Measurements from ENCODE around the gene ANKS3.
"Not testable (repeated sequence)": the region's sequence is repeated elsewhere in the genome, so short reads cannot be mapped to it uniquely, and the experiment has no call there.

The ANKS3 gene

DNA sequence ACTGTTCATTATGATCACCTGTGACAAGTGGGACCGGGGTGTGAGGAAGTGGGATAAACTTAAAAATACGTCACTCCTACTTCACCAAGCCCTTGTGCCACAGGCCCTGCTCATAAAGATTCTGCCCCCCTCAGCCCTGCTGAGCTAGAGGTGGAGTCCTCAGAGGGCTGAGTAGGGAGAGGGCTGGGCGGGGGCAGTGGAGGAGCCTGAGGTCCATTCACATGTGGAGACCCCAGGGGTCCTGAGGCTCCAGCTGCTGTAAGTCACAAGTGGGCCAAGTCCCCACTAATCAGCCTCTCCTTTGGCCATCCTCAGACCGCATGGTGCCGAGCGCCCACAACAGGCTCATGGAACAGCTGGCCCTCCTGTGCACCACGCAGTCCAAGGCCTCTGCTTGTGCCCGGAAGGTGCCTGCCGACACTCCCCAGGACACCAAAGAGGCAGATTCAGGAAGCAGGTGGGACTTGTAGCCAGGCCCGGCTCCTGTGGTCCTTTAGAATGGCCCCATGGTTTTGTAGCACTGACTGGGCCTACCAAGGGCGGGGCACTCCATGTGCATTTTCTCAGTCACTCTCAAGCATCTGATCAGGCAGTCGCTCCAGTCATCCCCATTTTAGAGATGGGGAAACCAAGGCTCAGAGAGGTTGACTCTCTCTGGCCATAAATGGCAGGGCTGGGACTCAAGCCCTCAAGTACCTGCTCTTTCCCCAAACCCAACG is 10.6 kb upstream of the ANKS3 start:
- TF ChIP-seq, protein P1, sequence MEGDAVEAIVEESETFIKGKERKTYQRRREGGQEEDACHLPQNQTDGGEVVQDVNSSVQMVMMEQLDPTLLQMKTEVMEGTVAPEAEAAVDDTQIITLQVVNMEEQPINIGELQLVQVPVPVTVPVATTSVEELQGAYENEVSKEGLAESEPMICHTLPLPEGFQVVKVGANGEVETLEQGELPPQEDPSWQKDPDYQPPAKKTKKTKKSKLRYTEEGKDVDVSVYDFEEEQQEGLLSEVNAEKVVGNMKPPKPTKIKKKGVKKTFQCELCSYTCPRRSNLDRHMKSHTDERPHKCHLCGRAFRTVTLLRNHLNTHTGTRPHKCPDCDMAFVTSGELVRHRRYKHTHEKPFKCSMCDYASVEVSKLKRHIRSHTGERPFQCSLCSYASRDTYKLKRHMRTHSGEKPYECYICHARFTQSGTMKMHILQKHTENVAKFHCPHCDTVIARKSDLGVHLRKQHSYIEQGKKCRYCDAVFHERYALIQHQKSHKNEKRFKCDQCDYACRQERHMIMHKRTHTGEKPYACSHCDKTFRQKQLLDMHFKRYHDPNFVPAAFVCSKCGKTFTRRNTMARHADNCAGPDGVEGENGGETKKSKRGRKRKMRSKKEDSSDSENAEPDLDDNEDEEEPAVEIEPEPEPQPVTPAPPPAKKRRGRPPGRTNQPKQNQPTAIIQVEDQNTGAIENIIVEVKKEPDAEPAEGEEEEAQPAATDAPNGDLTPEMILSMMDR (IDR thresholded peaks at IDR 0.05; ENCODE audit: low read depth, low read length, missing control alignments) = no peak
- no peak overlapping the region for H3K4me3 ChIP-seq (ENCODE audit: low read depth, low read length)
- no peak for DNase-seq (ENCODE audit: low read depth)
- in situ Hi-C loops (cut with HindIII; ENCODE audit: low sequenced_read_pairs) = no loop called here

DNA sequence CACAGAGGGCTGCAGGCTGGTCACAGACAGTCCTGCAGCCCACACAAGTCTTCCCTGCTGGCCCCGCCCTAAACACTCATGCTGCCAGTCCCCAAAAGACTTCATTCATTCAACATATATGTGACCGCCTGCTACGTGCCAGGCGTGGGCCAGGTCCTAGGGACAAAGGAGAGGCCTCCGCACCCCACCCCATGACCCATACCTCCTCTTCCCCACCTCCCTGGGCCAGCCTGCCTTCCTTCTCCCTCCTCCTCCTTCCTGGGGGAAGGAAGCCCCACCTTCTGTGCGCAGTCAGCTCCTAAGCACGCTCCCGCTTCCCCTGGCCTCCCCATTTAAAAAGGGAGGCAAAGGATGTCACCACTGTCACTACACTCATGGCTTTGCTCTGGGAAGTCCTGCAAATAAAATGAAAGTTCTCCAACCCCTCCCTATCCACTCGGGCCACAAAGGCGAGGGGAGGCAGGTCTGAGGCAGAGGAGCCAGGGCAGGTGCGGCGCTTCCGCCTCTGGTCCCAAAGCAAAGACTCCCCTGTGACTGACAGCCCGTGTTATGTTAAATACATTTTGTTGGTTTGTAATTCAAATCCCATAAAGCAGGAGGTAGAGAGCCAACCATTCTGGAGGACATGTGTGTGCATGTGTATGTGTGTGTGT is 9.3 kb upstream of the ANKS3 start:
- TF ChIP-seq, protein P1 (IDR thresholded peaks at IDR 0.05; ENCODE audit: low read depth, low read length, missing control alignments) = no peak
- no peak for DNase-seq (ENCODE audit: low read depth)
- in situ Hi-C loops (cut with HindIII; ENCODE audit: low sequenced_read_pairs) = no loop called here
- no peak overlapping the region for H3K4me3 ChIP-seq (ENCODE audit: low read depth, low read length)

DNA sequence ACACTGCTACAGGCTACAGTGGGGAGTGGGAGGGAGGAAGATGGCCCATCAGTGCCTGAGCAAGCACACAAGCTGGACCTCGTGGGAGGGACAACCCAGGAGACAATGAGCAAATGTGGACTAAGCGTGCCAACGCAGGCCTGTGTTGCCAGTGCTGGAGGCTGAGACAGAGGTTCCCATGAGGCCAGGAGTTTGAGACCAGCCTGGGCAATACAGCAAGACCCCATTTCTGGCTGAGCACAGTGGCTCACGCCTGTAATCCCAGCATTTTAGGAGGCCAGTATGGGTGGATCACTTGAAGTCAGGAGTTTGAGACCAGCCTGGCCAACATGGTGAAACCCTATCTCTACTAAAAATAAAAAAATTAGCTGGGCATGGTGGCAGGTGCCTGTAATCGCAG is 4.3 kb upstream of the ANKS3 start:
- in situ Hi-C loops (cut with HindIII; ENCODE audit: low sequenced_read_pairs); DNase-seq (ENCODE audit: low read depth); H3K4me3 ChIP-seq (ENCODE audit: low read depth, low read length): not testable (repeated sequence)

DNA sequence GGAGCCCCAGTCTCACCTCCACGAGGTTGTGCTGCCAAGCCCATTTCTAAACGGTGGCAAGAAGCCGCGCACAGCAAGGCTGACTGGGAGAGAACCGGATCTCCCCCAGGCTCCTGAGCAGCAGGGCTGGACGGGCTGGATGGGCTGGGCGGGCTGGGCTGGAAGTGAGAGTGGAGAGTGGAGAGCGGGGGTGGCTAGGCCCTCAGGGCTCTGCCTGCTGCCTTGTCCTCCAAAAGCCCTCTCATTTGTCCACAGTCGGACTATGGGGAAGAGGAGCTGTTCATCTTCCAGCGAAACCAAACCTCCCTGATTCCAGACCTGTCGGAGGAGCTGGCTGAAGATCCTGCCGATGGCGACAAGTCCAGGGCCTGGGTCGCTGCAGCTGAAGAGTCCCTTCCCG is 3.5 kb upstream of the ANKS3 start:
- TF ChIP-seq, protein P1 (IDR thresholded peaks at IDR 0.05; ENCODE audit: low read depth, low read length, missing control alignments) = no peak
- no peak for DNase-seq (ENCODE audit: low read depth)
- in situ Hi-C loops (cut with HindIII; ENCODE audit: low sequenced_read_pairs) = no loop called here
- H3K4me3 ChIP-seq (ENCODE audit: low read depth, low read length) = no peak overlapping the region

DNA sequence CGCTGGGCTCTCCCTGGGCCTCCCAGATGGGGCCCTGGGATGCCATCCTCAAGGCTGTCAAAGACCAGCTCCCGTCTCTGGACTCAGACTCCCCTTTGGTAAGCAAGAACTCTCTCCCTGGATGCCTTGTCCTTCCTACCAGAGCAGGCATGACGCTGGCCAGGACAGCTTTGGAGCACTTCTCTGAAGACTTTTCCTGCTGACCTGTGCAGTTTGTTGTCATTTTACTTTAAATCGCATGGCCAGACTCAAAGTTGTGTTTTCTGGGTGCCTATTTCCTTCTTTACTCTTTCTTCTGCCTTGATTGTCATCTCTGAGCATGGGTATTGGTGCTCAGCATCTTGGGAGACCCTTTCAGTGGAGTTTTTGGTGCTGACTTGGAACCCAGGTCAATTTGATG is 2.5 kb upstream of the ANKS3 start:
- TF ChIP-seq, protein P1 (IDR thresholded peaks at IDR 0.05; ENCODE audit: low read depth, low read length, missing control alignments) = no peak
- no peak for DNase-seq (ENCODE audit: low read depth)
- in situ Hi-C loops (cut with HindIII; ENCODE audit: low sequenced_read_pairs) = no loop called here
- H3K4me3 ChIP-seq (ENCODE audit: low read depth, low read length) = no peak overlapping the region

DNA sequence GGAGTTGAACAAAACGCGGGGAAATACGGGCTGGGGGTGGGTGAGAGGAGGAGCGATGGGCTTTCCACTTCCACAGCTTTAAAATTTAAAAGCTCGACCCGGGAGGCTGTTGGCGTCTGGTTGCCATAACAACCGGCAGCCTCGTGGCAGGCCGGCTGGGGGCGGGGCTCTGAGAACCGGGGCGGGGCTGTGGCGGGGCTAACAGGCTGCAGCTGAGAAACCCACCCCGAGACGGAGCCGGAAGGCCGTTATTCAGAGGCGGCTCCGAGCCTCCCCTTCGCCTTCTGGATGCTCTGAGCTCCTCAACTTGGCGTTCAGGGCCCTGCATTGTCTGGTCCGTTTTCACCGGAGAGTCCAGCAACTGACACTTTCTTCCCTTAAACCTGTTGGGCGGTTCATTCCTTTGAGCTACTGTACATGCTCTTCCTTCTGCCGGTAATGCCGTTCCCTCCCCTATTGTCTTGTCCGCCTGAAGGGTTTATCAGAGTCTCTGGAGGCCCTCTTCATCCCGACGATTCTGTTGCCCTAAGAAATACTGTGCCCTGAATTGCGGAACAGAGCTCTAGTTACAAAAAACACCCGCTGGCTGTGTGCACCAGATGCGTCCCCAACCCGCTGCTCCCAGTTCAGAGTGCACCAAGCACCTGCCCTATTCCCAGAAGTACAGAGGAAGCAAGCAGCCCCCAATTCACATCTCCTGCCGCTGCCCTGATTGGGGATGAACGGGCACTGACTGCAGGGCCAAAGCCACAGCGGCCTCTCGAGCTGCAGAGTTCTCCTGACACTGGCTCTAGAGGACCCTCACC is 862 bp upstream of the ANKS3 start:
- in situ Hi-C loops (cut with HindIII; ENCODE audit: low sequenced_read_pairs) = no loop called here
- H3K4me3 ChIP-seq (ENCODE audit: low read depth, low read length) = peak overlapping the region; percentile 96
- TF ChIP-seq, protein P1 (IDR thresholded peaks at IDR 0.05; ENCODE audit: low read depth, low read length, missing control alignments) = no peak
- DNase-seq (ENCODE audit: low read depth) = peak; percentile 48

DNA sequence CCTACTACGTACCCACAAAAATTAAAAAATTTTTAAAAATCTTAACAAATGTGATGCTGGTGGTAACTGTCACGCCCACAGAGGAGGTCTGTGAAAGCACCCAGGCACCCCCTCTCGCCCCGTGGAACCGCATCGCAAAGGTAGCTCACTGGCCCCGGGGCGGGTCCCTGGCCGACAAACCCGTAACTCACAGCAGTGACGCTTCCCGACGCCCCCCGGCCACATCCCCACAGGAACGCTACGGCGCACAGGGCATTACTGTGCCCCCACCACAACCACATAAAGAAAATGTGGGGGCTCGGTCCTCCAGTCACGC is 366 bp downstream of the ANKS3 start:
- TF ChIP-seq, protein P1 (IDR thresholded peaks at IDR 0.05; ENCODE audit: low read depth, low read length, missing control alignments) = no peak
- H3K4me3 ChIP-seq (ENCODE audit: low read depth, low read length) = peak overlapping the region; percentile 96
- DNase-seq (ENCODE audit: low read depth) = no peak
- in situ Hi-C loops (cut with HindIII; ENCODE audit: low sequenced_read_pairs) = no loop called here
